GM12878 (cell line): ENCODE data around the gene SLU7. TPM values are rescaled to one million over a fixed set of nuclear protein-coding genes. Genes with fewer than 3 reads are reported as not detected.

Experiments used
- ASH2L ChIP-seq: fragments of 300-600, 200-600 bp; sonication (generic); IDR thresholded peaks from 2 replicates; pipeline ENCODE4 v1.6.1; 2017; ENCODE audit warnings: low read depth, mild to moderate bottlenecking, borderline replicate concordance
- BCLAF1 ChIP-seq: fragments of 450-650 bp; IDR thresholded peaks from 2 replicates; pipeline ENCODE4 v1.6.1; 2017; ENCODE audit warnings: antibody characterized with exemption, mild to moderate bottlenecking, moderate library complexity
- CREM ChIP-seq: IDR thresholded peaks from 2 replicates; pipeline ENCODE4 v1.6.1; 2014; ENCODE audit warnings: antibody characterized with exemption, low read depth
- EP300 ChIP-seq, 2 experiments: fragments of 150-350 bp in 1 of 2; IDR thresholded peaks; 2 replicates each; pipeline ENCODE4 v1.6.1; 2011 to 2012; ENCODE audit warnings: low read depth in 2 of 2, low read length in 2 of 2, borderline replicate concordance in 1 of 2, improper control_type of control experiment in 1 of 2, inconsistent platforms in 1 of 2; ENCODE audit not compliant: control insufficient read depth in 1 of 2
- EZH2 ChIP-seq: IDR thresholded peaks from 2 replicates; pipeline ENCODE4 v1.6.1; 2012; ENCODE audit warnings: low read depth, mild to moderate bottlenecking, control low read depth, inconsistent platforms, low read length, borderline replicate concordance; ENCODE audit not compliant: control insufficient read depth
- IRF3 ChIP-seq: fragments of 450-650 bp; IDR thresholded peaks from 2 replicates; pipeline ENCODE4 v1.6.1; 2014; ENCODE audit warnings: mild to moderate bottlenecking
- JUNB ChIP-seq: IDR thresholded peaks from 2 replicates; pipeline ENCODE4 v1.6.1; 2016; ENCODE audit warnings: antibody characterized with exemption, mild to moderate bottlenecking
- MXI1 ChIP-seq: fragments of 150-350 bp; IDR thresholded peaks from 2 replicates; pipeline ENCODE4 v1.6.1; 2011; ENCODE audit warnings: low read depth, mild to moderate bottlenecking, inconsistent platforms, low read length, improper control_type of control experiment
- NR2C2 ChIP-seq: IDR thresholded peaks from 2 replicates; pipeline ENCODE4 v1.6.1; 2011; ENCODE audit warnings: borderline replicate concordance, low read depth; ENCODE audit not compliant: control insufficient read depth, insufficient read length
- POLR2AphosphoS5 ChIP-seq: IDR thresholded peaks from 2 replicates; pipeline ENCODE4 v1.6.1; 2011; ENCODE audit warnings: mild to moderate bottlenecking, low read length, inconsistent platforms
- RAD21 ChIP-seq: IDR thresholded peaks from 2 replicates; pipeline ENCODE4 v1.6.1; 2011; ENCODE audit warnings: mild to moderate bottlenecking, low read depth, low read length, moderate library complexity; ENCODE audit not compliant: insufficient read depth
- RELB ChIP-seq: fragments of 450-650 bp; IDR thresholded peaks from 2 replicates; pipeline ENCODE4 v1.6.1; 2017; ENCODE audit warnings: low read depth, mild to moderate bottlenecking, moderate library complexity
- SIN3A ChIP-seq: IDR thresholded peaks from 2 replicates; pipeline ENCODE4 v1.6.1; 2012; ENCODE audit warnings: low read depth, low read length, improper control_type of control experiment
- SMAD5 ChIP-seq: IDR thresholded peaks from 2 replicates; pipeline ENCODE4 v1.6.1; 2016; ENCODE audit warnings: antibody characterized with exemption, low read depth
- WRNIP1 ChIP-seq: IDR thresholded peaks from 2 replicates; pipeline ENCODE4 v1.6.1; 2011; ENCODE audit warnings: low read depth, low read length, improper control_type of control experiment, borderline replicate concordance
- polyA plus RNA-seq, 11 experiments: library from polyadenylated mRNA; depleted of rRNA in 4 of 11; unstranded in 6 of 11; stranded (reverse) in 5 of 11; fragments of >200 nt; fragmentation: Nextera tagmentation in 4 of 11; fragmentation: Illumina TruSeq in 1 of 11; extraction: Ambion mirVana in 4 of 11; extraction: Trizol in 1 of 11; gene quantifications; 1 replicate in 1 of 11; 2 replicates in 10 of 11; pipeline versions ENCODE4 v1.2.1 to v1.2.3, GENCODE V29; 2011 to 2016; ENCODE audit warnings: inconsistent platforms in 2 of 11, missing spikeins in 2 of 11, low read depth in 1 of 11
- total RNA-seq, 4 experiments: library from RNA; depleted of rRNA in 3 of 4; stranded (reverse); fragments of >200 nt in 3 of 4; fragmentation: Illumina TruSeq in 1 of 4; extraction: Trizol in 1 of 4; gene quantifications; 2 replicates each; pipeline versions ENCODE4 v1.2.1 to v1.2.3, GENCODE V29; 2013 to 2021
- TF ChIP-seq, protein P1 (sequence below): fragments of 450-650 bp; IDR thresholded peaks from 2 replicates; pipeline ENCODE4 v1.6.1; 2018; ENCODE audit warnings: borderline replicate concordance, mild to moderate bottlenecking; ENCODE audit not compliant: partially characterized antibody
- TF ChIP-seq, protein P2 (sequence below): fragments of 450-650 bp; conservative IDR thresholded peaks from 2 replicates; pipeline ENCODE4 v1.6.1; 2017; ENCODE audit warnings: mild to moderate bottlenecking, moderate library complexity

The SLU7 gene
- total and polyA plus RNA-seq, 10 of the 15 experiments (the other 5 are each of a cell fraction or from before 2014, with no cell fraction given): 32.7 to 55.2 (median 46.6) TPM

DNA sequence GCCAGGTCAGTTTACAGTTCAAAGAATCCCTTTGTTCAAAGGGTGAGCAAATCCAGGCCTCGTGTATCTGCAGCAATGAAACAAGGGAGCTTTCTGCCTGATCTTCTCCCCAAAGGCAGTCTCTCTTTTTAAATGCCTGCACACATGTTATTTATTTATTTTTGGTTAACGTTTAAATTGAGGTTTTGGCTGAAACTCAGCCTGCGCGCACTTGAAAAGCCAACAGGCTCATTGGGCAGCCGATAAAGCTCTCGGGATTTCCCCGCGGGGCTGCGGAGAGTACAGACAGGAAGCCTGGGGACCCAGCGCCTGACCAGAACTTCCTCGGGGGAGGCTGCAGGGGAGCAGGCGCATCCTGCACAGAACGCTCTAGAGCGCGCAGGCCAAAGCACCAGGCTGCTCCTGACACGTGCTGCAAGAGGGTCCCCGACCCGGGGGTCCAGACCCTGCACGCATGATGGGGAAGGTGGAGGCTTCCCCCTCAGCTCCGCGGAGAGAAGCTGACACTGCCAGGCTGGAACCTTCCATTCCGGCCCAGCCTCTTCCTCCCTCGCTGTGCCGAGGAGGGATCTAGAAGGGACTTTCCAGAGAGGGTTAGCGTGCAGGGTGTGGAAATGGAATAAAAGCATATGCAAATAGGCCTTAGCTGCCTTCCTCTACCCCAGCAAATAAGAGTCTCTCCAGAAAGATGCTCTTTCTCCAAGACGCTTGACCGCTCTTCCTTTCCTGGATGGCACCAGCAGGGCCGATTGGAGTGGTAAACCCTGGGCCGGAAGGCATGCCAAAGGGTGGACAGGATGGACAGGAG, 48.9 kb upstream of the SLU7 start (continued):
- peak; percentile 100 for TF ChIP-seq RELB
- TF ChIP-seq, protein P1, sequence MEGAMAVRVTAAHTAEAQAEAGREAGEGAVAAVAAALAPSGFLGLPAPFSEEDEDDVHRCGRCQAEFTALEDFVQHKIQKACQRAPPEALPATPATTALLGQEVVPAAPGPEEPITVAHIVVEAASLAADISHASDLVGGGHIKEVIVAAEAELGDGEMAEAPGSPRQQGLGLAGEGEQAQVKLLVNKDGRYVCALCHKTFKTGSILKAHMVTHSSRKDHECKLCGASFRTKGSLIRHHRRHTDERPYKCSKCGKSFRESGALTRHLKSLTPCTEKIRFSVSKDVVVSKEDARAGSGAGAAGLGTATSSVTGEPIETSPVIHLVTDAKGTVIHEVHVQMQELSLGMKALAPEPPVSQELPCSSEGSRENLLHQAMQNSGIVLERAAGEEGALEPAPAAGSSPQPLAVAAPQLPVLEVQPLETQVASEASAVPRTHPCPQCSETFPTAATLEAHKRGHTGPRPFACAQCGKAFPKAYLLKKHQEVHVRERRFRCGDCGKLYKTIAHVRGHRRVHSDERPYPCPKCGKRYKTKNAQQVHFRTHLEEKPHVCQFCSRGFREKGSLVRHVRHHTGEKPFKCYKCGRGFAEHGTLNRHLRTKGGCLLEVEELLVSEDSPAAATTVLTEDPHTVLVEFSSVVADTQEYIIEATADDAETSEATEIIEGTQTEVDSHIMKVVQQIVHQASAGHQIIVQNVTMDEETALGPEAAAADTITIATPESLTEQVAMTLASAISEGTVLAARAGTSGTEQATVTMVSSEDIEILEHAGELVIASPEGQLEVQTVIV: no peak
- TF ChIP-seq SMAD5: peak; percentile 97
- TF ChIP-seq RAD21: peak; percentile 8; the same call in 1 of the 2 replicates
- peak; percentile 91; the same call in 1 of the 2 replicates for TF ChIP-seq ASH2L
- TF ChIP-seq, protein P2, sequence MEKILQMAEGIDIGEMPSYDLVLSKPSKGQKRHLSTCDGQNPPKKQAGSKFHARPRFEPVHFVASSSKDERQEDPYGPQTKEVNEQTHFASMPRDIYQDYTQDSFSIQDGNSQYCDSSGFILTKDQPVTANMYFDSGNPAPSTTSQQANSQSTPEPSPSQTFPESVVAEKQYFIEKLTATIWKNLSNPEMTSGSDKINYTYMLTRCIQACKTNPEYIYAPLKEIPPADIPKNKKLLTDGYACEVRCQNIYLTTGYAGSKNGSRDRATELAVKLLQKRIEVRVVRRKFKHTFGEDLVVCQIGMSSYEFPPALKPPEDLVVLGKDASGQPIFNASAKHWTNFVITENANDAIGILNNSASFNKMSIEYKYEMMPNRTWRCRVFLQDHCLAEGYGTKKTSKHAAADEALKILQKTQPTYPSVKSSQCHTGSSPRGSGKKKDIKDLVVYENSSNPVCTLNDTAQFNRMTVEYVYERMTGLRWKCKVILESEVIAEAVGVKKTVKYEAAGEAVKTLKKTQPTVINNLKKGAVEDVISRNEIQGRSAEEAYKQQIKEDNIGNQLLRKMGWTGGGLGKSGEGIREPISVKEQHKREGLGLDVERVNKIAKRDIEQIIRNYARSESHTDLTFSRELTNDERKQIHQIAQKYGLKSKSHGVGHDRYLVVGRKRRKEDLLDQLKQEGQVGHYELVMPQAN: peak; percentile 22
- peak; percentile 70 for TF ChIP-seq CREM
- peak; percentile 41; the same call in 1 of the 2 replicates for TF ChIP-seq SIN3A
- TF ChIP-seq JUNB: peak; percentile 30
- no peak for TF ChIP-seq NR2C2
- no peak for TF ChIP-seq IRF3
- TF ChIP-seq EP300 (IDR thresholded peaks at IDR 0.05; ENCODE audit: borderline replicate concordance in 1 of 2, control insufficient read depth in 1 of 2, low read depth in 2 of 2, low read length in 2 of 2): peak; percentile 84 to 95
- TF ChIP-seq POLR2AphosphoS5: peak; percentile 99
- peak; percentile 84 for TF ChIP-seq MXI1
- TF ChIP-seq EZH2: no peak
- TF ChIP-seq WRNIP1: 0 out of 2 replicates have a peak, but pooled peaks have one; percentile 33
- no peak for TF ChIP-seq BCLAF1
